ENCODE results near the gene ISYNA1. TPM values are rescaled to one million over a fixed set of nuclear protein-coding genes. Genes with fewer than 3 reads are reported as not detected.
A peak's percentile ranks its signal among the peaks of the same experiment; 100 is the strongest.

Gene ISYNA1
- total RNA-seq, 4 donors from 2014 or later: 5.1 to 29.1 (median 7.8) TPM

DNA sequence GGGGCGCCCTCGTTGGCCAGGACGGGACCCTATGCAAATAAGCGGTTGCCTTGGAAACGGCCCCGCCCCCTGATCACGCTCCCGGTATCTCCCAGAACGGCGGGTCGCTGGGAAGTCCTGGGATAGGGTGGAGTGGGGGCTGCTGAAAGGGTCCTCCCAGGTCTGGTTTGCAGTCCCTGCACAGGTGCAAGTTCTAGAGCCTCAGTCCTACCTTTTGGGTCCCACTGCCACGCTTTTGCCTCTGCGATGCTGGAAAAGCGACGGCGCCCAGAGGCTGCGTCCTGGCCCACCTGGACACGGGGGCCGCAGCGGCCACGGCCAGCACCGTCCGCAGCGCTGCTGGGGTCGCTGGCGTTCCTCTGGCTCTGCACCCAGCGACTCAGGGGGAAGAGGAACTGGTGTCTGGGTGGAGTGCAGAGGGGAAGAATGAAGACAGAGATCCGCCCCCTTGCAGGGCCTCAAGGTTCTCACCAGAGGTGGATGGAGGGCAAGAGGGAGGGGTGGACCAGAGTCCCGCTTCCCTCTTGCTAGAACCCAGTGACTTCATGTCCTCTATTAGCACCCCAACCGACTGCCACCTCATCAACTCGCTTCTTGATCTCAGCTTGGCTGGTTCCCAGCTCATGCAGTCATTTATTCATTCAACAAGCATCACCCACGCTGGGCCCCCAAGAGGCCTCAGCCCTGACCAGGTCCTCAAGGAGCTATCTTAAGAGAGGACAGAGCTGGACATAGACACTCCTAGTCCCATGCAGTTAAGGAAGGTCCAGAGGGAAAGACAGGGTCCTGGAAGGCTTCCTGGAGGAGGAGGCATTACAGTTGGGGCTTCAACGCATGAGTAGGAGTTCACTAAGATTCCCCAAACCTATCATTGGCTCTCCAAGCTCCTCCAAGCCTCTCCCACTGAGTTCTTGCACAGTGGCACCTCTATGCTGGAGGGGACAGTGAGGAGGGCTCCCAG lies 40.4 kb downstream of the ISYNA1 start, which contains the start of gene LRRC25:
Gene LRRC25, minus strand, starts transcription at position 381 of the 961 bp plus-strand sequence. CDS start 659 bp downstream, outside the sequence.
- Histone ChIP-seq H3K4me1 (peaks cover 0 to 4% of the 10 kb centered on the region in 2 donors), H3K27me3 (no peaks in the 10 kb centered on the region), H3K4me3 (peak within 1 kb of the TSS in 1 of 4 donors; percentile 33), H3K36me3 (no peaks in the 10 kb centered on the region), H3K27ac (peak within 1 kb of the TSS in 1 of 4 donors; percentile 18), H3K9me3 (no peaks in the 10 kb centered on the region)
- TF ChIP-seq, protein P1, sequence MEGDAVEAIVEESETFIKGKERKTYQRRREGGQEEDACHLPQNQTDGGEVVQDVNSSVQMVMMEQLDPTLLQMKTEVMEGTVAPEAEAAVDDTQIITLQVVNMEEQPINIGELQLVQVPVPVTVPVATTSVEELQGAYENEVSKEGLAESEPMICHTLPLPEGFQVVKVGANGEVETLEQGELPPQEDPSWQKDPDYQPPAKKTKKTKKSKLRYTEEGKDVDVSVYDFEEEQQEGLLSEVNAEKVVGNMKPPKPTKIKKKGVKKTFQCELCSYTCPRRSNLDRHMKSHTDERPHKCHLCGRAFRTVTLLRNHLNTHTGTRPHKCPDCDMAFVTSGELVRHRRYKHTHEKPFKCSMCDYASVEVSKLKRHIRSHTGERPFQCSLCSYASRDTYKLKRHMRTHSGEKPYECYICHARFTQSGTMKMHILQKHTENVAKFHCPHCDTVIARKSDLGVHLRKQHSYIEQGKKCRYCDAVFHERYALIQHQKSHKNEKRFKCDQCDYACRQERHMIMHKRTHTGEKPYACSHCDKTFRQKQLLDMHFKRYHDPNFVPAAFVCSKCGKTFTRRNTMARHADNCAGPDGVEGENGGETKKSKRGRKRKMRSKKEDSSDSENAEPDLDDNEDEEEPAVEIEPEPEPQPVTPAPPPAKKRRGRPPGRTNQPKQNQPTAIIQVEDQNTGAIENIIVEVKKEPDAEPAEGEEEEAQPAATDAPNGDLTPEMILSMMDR (IDR thresholded peaks at IDR 0.05 in 4 of 5, conservative IDR thresholded peaks at IDR 0.05 in 1 of 5): no peak
- peak in 1 of 2 donors; percentile 17 for TF ChIP-seq POLR2A (IDR thresholded peaks at IDR 0.05)
- DNase-seq (peak in 1 of 2 donors; percentile 50), ATAC-seq (no peak)
- intact Hi-C loops (cut with DNase I; ENCODE audit: low total_unique reads) (no loop called here), in situ Hi-C loops (cut with MboI; ENCODE audit: low sequenced_read_pairs in 4 of 4) (no loop called here)

DNA sequence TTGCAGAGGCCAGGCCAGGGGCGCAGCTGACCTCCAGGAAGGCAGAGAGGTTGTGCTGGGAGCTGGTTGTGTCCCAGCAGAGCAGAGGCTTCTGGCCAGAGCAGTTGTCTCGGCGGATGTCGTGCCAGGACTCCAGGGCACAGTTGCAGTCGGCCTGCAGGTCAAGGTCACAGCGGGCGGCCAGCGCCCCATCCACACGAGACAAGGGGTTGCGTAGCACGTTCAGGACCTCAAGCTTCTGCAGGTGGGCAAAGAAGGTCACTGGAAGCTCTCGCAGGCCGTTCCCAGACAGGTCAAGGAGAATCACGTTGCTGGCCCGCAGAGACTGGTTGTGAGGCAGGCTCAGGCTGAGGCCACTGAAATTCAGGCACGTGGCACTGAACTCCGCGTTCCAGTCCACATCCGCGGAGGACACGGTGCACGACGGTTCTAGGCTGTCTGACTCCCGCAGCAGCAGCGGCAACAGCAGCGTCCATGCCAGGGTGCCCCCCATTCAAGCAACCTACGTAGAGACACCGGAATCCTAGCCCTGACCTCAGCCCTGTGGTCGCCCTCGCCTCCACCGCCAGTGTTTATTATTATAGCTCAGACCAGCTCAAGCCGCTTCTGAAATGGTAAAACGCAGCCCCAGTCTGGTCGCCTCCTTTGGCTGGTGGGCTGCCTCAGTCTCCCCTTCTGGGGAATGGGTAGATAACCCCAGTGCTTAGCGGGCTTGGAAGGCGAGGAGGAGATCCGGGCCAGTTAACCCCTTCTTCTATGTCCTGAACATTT lies 41.3 kb downstream of the ISYNA1 start:
- in situ Hi-C loops (cut with MboI; ENCODE audit: low sequenced_read_pairs in 4 of 4): no loop called here
- H3K4me1 ChIP-seq: peaks cover 0 to 4% of the 10 kb centered on the region in 2 donors
- H3K36me3 ChIP-seq: no peaks in the 10 kb centered on the region
- peak in 1 of 2 donors; percentile 47 for DNase-seq
- no peak for TF ChIP-seq POLR2A (IDR thresholded peaks at IDR 0.05)
- TF ChIP-seq, protein P1 (IDR thresholded peaks at IDR 0.05 in 4 of 5, conservative IDR thresholded peaks at IDR 0.05 in 1 of 5): no peak
- H3K4me3 ChIP-seq: peak overlapping the region in 1 of 4 donors; percentile 33
- intact Hi-C loops (cut with DNase I; ENCODE audit: low total_unique reads): no loop called here
- peak overlapping the region in 1 of 4 donors; percentile 18 for H3K27ac ChIP-seq
- H3K9me3 ChIP-seq: no peaks in the 10 kb centered on the region
- peak; percentile 34 to 66 for ATAC-seq
- H3K27me3 ChIP-seq: no peaks in the 10 kb centered on the region

DNA sequence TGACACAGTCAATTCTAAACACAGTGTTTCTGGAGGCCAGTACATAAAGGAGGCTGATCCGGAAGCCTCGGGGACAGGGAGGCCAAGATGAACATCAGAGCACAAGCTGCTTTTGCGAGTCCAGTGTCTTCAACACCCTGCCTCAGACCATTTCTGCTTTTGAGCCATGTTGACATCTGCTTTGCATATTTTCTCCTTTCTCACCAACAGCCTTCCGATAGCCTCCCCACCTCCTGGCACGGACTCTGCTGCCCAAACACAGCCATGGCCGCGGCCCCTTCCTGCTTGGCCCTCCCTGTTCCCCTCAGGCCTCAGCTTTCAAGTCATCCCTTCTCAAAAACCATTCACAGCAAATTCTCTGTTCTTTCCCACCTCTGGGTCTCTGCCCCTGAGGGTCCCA lies 44.1 kb downstream of the ISYNA1 start:
- ATAC-seq (no peak), DNase-seq (peak in 1 of 2 donors; percentile 38)
- H3K9me3 ChIP-seq: no peaks in the 10 kb centered on the region
- intact Hi-C loops (cut with DNase I; ENCODE audit: low total_unique reads): loop anchor here (5.0 kb wide), 1 partner anchor 42 kb away; no protein-coding TSS in a partner anchor
- TF ChIP-seq, protein P1 (IDR thresholded peaks at IDR 0.05 in 4 of 5, conservative IDR thresholded peaks at IDR 0.05 in 1 of 5): no peak
- TF ChIP-seq POLR2A (IDR thresholded peaks at IDR 0.05): no peak
- peaks cover 0 to 4% of the 10 kb centered on the region in 2 donors for H3K4me1 ChIP-seq
- H3K4me3 ChIP-seq: peak overlapping the region in 1 of 4 donors; percentile 13
- H3K27ac ChIP-seq: no peak overlapping the region
- in situ Hi-C loops (cut with MboI; ENCODE audit: low sequenced_read_pairs in 4 of 4): no loop called here
- no peaks in the 10 kb centered on the region for H3K27me3 ChIP-seq
- H3K36me3 ChIP-seq: no peaks in the 10 kb centered on the region

DNA sequence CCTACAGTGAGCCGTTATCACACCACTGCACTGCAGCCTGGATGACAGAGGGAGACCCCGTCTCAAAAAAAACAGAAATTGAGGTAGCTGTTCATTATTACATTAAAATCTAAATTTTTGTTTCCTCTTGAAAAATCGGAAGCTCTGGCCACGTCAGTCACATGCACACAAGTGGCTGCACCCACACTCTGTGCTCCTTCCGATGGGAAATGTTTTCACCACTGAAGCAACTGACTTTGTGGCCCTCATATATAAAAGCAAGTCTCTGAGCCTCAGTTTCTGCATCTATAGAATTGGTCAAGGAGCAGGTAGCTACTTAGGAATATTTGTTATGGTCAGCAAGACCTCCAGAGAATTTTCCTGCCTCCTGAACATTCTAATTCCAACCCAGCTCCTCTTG lies 45.0 kb downstream of the ISYNA1 start:
- ATAC-seq: no peak
- Histone ChIP-seq H3K27ac (no peak overlapping the region), H3K9me3 (no peaks in the 10 kb centered on the region), H3K36me3 (no peaks in the 10 kb centered on the region), H3K4me1 (peaks cover 0 to 8% of the 10 kb centered on the region in 2 donors), H3K27me3 (no peaks in the 10 kb centered on the region), H3K4me3 (peak overlapping the region in 1 of 4 donors; percentile 13)
- no peak for DNase-seq
- TF ChIP-seq, protein P1 (IDR thresholded peaks at IDR 0.05 in 4 of 5, conservative IDR thresholded peaks at IDR 0.05 in 1 of 5): no peak
- TF ChIP-seq POLR2A (IDR thresholded peaks at IDR 0.05): no peak
- in situ Hi-C loops (cut with MboI; ENCODE audit: low sequenced_read_pairs in 4 of 4): no loop called here
- intact Hi-C loops (cut with DNase I; ENCODE audit: low total_unique reads): loop anchor here (5.0 kb wide), 1 partner anchor 41 kb away; no protein-coding TSS in a partner anchor
